Effector CD4-positive, alpha-beta T cell (primary cell): Measurements from ENCODE around the gene SUPT4H1.

Source experiments
- DNase-seq: peaks from one replicate; pipeline ENCODE4 v3.0.0-alpha.2; 2020

SUPT4H1 gene

GRCh38 chr17:58316260-58316960, 35.6 kb downstream of the SUPT4H1 start:
- DNase-seq = no peak

- no peak for DNase-seq
Measured at GRCh38 chr17:58315750-58316149, 36.3 kb downstream of the SUPT4H1 start.

GRCh38 chr17:58315281-58315711, 36.7 kb downstream of the SUPT4H1 start:
- no peak for DNase-seq

GRCh38 chr17:58314706-58315015, 37.3 kb downstream of the SUPT4H1 start:
- no peak for DNase-seq

GRCh38 chr17:58313815-58314705, 37.9 kb downstream of the SUPT4H1 start:
- DNase-seq = no peak

- DNase-seq = no peak
Measured at GRCh38 chr17:58312829-58313228, 39.2 kb downstream of the SUPT4H1 start.

- DNase-seq = no peak
Measured at GRCh38 chr17:58312021-58312630, 39.9 kb downstream of the SUPT4H1 start.

- no peak for DNase-seq
Measured at GRCh38 chr17:58311429-58311894, 40.5 kb downstream of the SUPT4H1 start.

GRCh38 chr17:58310511-58311428, 41.2 kb downstream of the SUPT4H1 start:
- DNase-seq = no peak

GRCh38 chr17:58309918-58310259, 42.1 kb downstream of the SUPT4H1 start:
- DNase-seq = no peak

GRCh38 chr17:58308985-58309917, 42.8 kb downstream of the SUPT4H1 start:
- no peak for DNase-seq

GRCh38 chr17:58308173-58308984, 43.6 kb downstream of the SUPT4H1 start:
- DNase-seq = no peak

- DNase-seq = no peak
Measured at GRCh38 chr17:58307468-58308172, 44.4 kb downstream of the SUPT4H1 start.

- DNase-seq = no peak
Measured at GRCh38 chr17:58306131-58306951, 45.7 kb downstream of the SUPT4H1 start.

- DNase-seq = no peak
Measured at GRCh38 chr17:58305626-58306025, 46.4 kb downstream of the SUPT4H1 start.

- DNase-seq = no peak
Measured at GRCh38 chr17:58304750-58305486, 47.1 kb downstream of the SUPT4H1 start.

- peak; percentile 46 for DNase-seq
Measured at GRCh38 chr17:58303971-58304749, 47.8 kb downstream of the SUPT4H1 start.
